GM23248 (cell line): ENCODE results near the gene ZCRB1. TPM values are rescaled to one million over a fixed set of nuclear protein-coding genes. Genes with fewer than 3 reads are reported as not detected.

ENCODE experiments used
- DNase-seq: peaks from one replicate; pipeline ENCODE4 v3.0.0-alpha.2; 2015
- H2AFZ ChIP-seq: fragments of 200-600 bp; sonication (generic); 2 replicates; pipeline ENCODE4 v1.6.1; 2016; ENCODE audit warnings: antibody characterized with exemption
- H3F3A ChIP-seq: fragments of 200-600 bp; sonication (generic); 2 replicates; pipeline ENCODE4 v1.6.1; 2016; ENCODE audit warnings: mild to moderate bottlenecking, antibody characterized with exemption, mixed run types; ENCODE audit not compliant: insufficient read depth
- H3K27ac ChIP-seq: fragments of 200-600 bp; sonication (generic); 2 replicates; pipeline ENCODE4 v1.5.1; 2016; ENCODE audit warnings: mild to moderate bottlenecking
- H3K27me3 ChIP-seq: fragments of 200-600 bp; sonication (generic); replicated peaks from 2 replicates; pipeline ENCODE4 v1.6.1; 2016; ENCODE audit warnings: mild to moderate bottlenecking; ENCODE audit not compliant: insufficient read depth
- H3K36me3 ChIP-seq: fragments of 200-600 bp; sonication (generic); 2 replicates; pipeline ENCODE4 v1.6.1; 2016; ENCODE audit warnings: low read depth, mild to moderate bottlenecking
- H3K4me1 ChIP-seq: fragments of 200-600 bp; sonication (generic); 2 replicates; pipeline ENCODE4 v1.6.1; 2016; ENCODE audit warnings: mild to moderate bottlenecking; ENCODE audit not compliant: insufficient read depth
- H3K4me2 ChIP-seq: fragments of 200-600 bp; sonication (generic); one replicate; pipeline ENCODE4 v1.6.1; 2016; ENCODE audit warnings: mild to moderate bottlenecking; ENCODE audit not compliant: unreplicated experiment
- H3K4me3 ChIP-seq: fragments of 200-600 bp; sonication (generic); 2 replicates; pipeline ENCODE4 v1.5.1; 2016; ENCODE audit warnings: mild to moderate bottlenecking
- H3K79me2 ChIP-seq: fragments of 200-600 bp; sonication (generic); 2 replicates; pipeline ENCODE4 v1.6.1; 2016; ENCODE audit warnings: mild to moderate bottlenecking; ENCODE audit not compliant: insufficient read depth
- H3K9ac ChIP-seq: fragments of 200-600 bp; sonication (generic); 2 replicates; pipeline ENCODE4 v1.6.1; 2016; ENCODE audit warnings: mild to moderate bottlenecking
- H3K9me2 ChIP-seq: fragments of 200-600 bp; sonication (generic); 2 replicates; pipeline ENCODE4 v1.6.1; 2016; ENCODE audit warnings: mixed run types, mild to moderate bottlenecking, moderate library complexity; ENCODE audit not compliant: insufficient read depth
- H3K9me3 ChIP-seq: fragments of 200-600 bp; sonication (generic); one replicate; pipeline ENCODE4 v1.6.1; 2017; ENCODE audit warnings: low read depth
- H4K20me1 ChIP-seq: fragments of 200-600 bp; sonication (generic); 2 replicates; pipeline ENCODE4 v1.6.0; 2016; ENCODE audit not compliant: insufficient read depth
- EZH2 ChIP-seq: fragments of 200-600 bp; sonication (generic); IDR thresholded peaks from 2 replicates; pipeline ENCODE4 v1.6.1; 2018; ENCODE audit warnings: antibody characterized with exemption, mild to moderate bottlenecking; ENCODE audit not compliant: insufficient read depth, poor library complexity, severe bottlenecking
- EZH2phosphoT487 ChIP-seq: fragments of 200-600 bp; sonication (generic); IDR thresholded peaks from 2 replicates; pipeline ENCODE4 v1.6.1; 2018; ENCODE audit warnings: antibody characterized with exemption, moderate library complexity, mild to moderate bottlenecking, low read depth; ENCODE audit not compliant: insufficient read depth
- WGBS, 2 experiments: methylation state at CpG; one replicate each; pipeline ENCODE4 v1.1.6; 2015 to 2017; ENCODE audit warnings: low lambda C conversion rate in 2 of 2, low coverage in 1 of 2; ENCODE audit errors: missing lambda C conversion rate in 2 of 2; 5-methylcytosine and 5-hydroxymethylcytosine counted together
- in situ Hi-C: fragments of 300-500 bp; cut with MboI; formaldehyde crosslinking; loops from 2 replicates; pipeline ENCODE4 v1.15.0; 2020
- polyA plus RNA-seq: library from polyadenylated mRNA; unstranded; fragments of >200 nt; fragmentation: Nextera tagmentation; extraction: Ambion mirVana; gene quantifications from 2 replicates; pipeline ENCODE4 v1.2.1, GENCODE V29; 2016
- total RNA-seq: library from RNA; depleted of rRNA; stranded (reverse); fragments of >200 nt; shearing (Covaris generic); gene quantifications from 2 replicates; pipeline ENCODE4 v1.2.3, GENCODE V29; 2014

The ZCRB1 gene
- total and polyA plus RNA-seq, 2 experiments from 2014 or later = 26.8 to 128 TPM

DNA sequence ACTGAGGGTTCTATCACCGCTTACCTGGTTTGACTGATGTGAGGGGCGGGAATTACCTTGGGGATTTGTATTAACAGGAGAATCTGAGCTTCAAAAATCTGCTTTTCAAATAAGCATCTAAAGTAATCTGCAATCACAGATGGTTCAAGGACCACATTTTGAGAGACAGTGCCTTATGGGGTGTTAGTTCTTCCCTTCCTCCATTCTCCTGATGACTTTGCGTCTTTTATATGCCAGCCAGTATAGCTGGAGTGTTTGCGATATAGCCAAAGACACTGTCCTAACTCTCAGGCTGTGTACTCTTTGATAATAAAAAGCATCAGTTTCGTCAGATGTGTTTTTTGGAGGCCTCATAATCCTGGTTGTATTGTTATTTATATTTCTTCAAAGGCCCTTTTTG, 39.6 kb upstream of the ZCRB1 start:
- in situ Hi-C loops = no loop called here
- TF ChIP-seq EZH2phosphoT487 (no peak), EZH2 (no peak)
- no peak for DNase-seq
- no peaks in the 10 kb centered on the region for H4K20me1 ChIP-seq
- WGBS, 2 experiments = 98 to 99% methylated on average over 5 of the region's 5 CpGs
- no peak overlapping the region for H3K27ac ChIP-seq
- H3K4me3 ChIP-seq = no peak overlapping the region
- H3K9me2 ChIP-seq = no peaks in the 10 kb centered on the region
- no peak overlapping the region for H3K9ac ChIP-seq
- H3K9me3 ChIP-seq = no peaks in the 10 kb centered on the region
- no peak overlapping the region for H2AFZ ChIP-seq
- H3K36me3 ChIP-seq = peaks cover 3% of the 10 kb centered on the region; the same call in 1 of the 2 replicates
- peaks cover 6% of the 10 kb centered on the region; the same call in 1 of the 2 replicates for H3K4me1 ChIP-seq
- H3K4me2 ChIP-seq = no peak overlapping the region
- no peaks in the 10 kb centered on the region for H3K27me3 ChIP-seq
- H3F3A ChIP-seq = peaks cover 14% of the 10 kb centered on the region; the same call in 1 of the 2 replicates
- peaks cover 60% of the 10 kb centered on the region for H3K79me2 ChIP-seq

DNA sequence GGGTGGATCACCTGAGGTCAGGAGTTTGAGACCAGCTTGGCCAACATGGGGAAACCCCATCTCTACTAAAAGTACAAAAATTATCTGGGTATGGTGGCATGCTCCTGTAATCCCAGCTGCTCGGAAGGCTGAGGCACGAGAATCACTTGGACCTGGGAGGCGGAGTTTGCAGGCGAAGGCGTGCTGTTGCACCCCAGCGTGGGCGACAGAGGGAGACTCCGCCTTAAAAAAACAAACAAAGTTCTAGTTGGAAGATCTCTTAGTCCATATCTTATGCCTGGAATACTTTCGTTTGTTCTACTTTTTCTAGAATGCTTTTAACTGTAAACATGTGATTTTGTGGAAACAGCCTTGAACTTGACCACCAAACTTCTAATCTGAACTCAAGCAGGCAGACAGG, 38.8 kb upstream of the ZCRB1 start:
- no peaks in the 10 kb centered on the region for H4K20me1 ChIP-seq
- no peak overlapping the region for H3K4me3 ChIP-seq
- peaks cover 3% of the 10 kb centered on the region; the same call in 1 of the 2 replicates for H3K36me3 ChIP-seq
- peaks cover 9% of the 10 kb centered on the region; the same call in 1 of the 2 replicates for H3F3A ChIP-seq
- DNase-seq = no peak
- in situ Hi-C loops = no loop called here
- no peaks in the 10 kb centered on the region for H3K9me3 ChIP-seq
- peaks cover 6% of the 10 kb centered on the region; the same call in 1 of the 2 replicates for H3K4me1 ChIP-seq
- H3K9ac ChIP-seq = no peak overlapping the region
- no peaks in the 10 kb centered on the region for H3K9me2 ChIP-seq
- no peak for TF ChIP-seq EZH2
- TF ChIP-seq EZH2phosphoT487 = no peak
- peaks cover 60% of the 10 kb centered on the region for H3K79me2 ChIP-seq
- 84 to 86% methylated on average over 9 of the region's 9 CpGs for WGBS, 2 experiments
- H3K27me3 ChIP-seq = no peaks in the 10 kb centered on the region
- H3K27ac ChIP-seq = no peak overlapping the region
- no peak overlapping the region for H3K4me2 ChIP-seq
- no peak overlapping the region for H2AFZ ChIP-seq

GRCh38 chr12:42362647-42363260, 36.9 kb upstream of the ZCRB1 start:
- Histone ChIP-seq H3K36me3 (peaks cover 3% of the 10 kb centered on the region; the same call in 1 of the 2 replicates), H3K9me2 (no peaks in the 10 kb centered on the region), H3K9ac (no peak overlapping the region), H3K4me3 (no peak overlapping the region), H3K9me3 (no peaks in the 10 kb centered on the region), H3K27me3 (no peaks in the 10 kb centered on the region), H4K20me1 (no peaks in the 10 kb centered on the region), H3F3A (peaks cover 7% of the 10 kb centered on the region; the same call in 1 of the 2 replicates), H3K79me2 (peaks cover 63% of the 10 kb centered on the region), H3K4me2 (no peak overlapping the region), H2AFZ (no peak overlapping the region), H3K4me1 (peaks cover 6% of the 10 kb centered on the region; the same call in 1 of the 2 replicates), H3K27ac (no peak overlapping the region)
- DNase-seq = no peak
- no peak for TF ChIP-seq EZH2
- TF ChIP-seq EZH2phosphoT487 = no peak
- in situ Hi-C loops = no loop called here

GRCh38 chr12:42361909-42362646, 36.2 kb upstream of the ZCRB1 start:
- H3K79me2 ChIP-seq = peaks cover 57% of the 10 kb centered on the region
- TF ChIP-seq EZH2phosphoT487 = no peak
- TF ChIP-seq EZH2 = no peak
- in situ Hi-C loops = no loop called here

More at GRCh38 chr12:42361909-42362646, 36.2 kb upstream of the ZCRB1 start:
- Histone ChIP-seq H4K20me1 (no peaks in the 10 kb centered on the region), H3K27ac (no peak overlapping the region), H3K4me1 (peaks cover 6% of the 10 kb centered on the region; the same call in 1 of the 2 replicates), H3K9me2 (no peaks in the 10 kb centered on the region), H3K4me3 (no peak overlapping the region), H3K9me3 (no peaks in the 10 kb centered on the region), H3K27me3 (no peaks in the 10 kb centered on the region), H3K4me2 (no peak overlapping the region), H2AFZ (no peak overlapping the region), H3F3A (peaks cover 7% of the 10 kb centered on the region; the same call in 1 of the 2 replicates), H3K36me3 (peaks cover 3% of the 10 kb centered on the region; the same call in 1 of the 2 replicates), H3K9ac (no peak overlapping the region)
- DNase-seq = peak; percentile 9
- 84 to 86% methylated on average over 4 of the region's 4 CpGs for WGBS, 2 experiments
